SK-N-SH (cell line): ENCODE data around the gene TP63. TPM values are rescaled to one million over a fixed set of nuclear protein-coding genes. Genes with fewer than 3 reads are reported as not detected.

Experiments used
- CTCF ChIA-PET: fragments of 300-600, 350-600 bp; formaldehyde crosslinking; extraction: SDS; loops from one replicate; lab custom pipeline; 2021; lab: Yijun Ruan, JAX
- POLR2A ChIA-PET: fragments of 350-600 bp; sonication (Branson Sonifier 250); formaldehyde crosslinking; extraction: SDS; loops from one replicate; lab custom pipeline; 2020; ENCODE audit warnings: antibody characterized with exemption, inconsistent platforms; lab: Yijun Ruan, JAX
- DNase-seq: peaks from one replicate; pipeline ENCODE4 v3.0.0; 2012
- H2AFZ ChIP-seq: fragments of 200-600 bp; sonication (generic); 2 replicates; pipeline ENCODE4 v1.8.1; 2016; ENCODE audit warnings: antibody characterized with exemption, mild to moderate bottlenecking, low read depth
- H3F3A ChIP-seq: fragments of 200-600 bp; sonication (generic); replicated peaks from 2 replicates; pipeline ENCODE3; 2016; ENCODE audit warnings: antibody characterized with exemption, mild to moderate bottlenecking; ENCODE audit not compliant: insufficient read depth
- H3K27ac ChIP-seq, 2 experiments: fragments of 200-500 bp in 1 of 2; fragments of 200-600 bp in 1 of 2; sonication (Bioruptor generic) in 1 of 2; sonication (generic), shearing (Covaris generic) in 1 of 2; 2 replicates each; pipeline versions ENCODE4 v1.5.1 to v1.6.1; 2014 to 2016; ENCODE audit warnings: low read depth in 2 of 2, inconsistent platforms in 1 of 2, low read length in 1 of 2, mild to moderate bottlenecking in 1 of 2, mixed read lengths in 1 of 2
- H3K27me3 ChIP-seq: fragments of 200-600 bp; sonication (generic), shearing (Covaris generic); 2 replicates; pipeline ENCODE4 v1.6.1; 2016; ENCODE audit warnings: mixed run types; ENCODE audit not compliant: insufficient read depth
- H3K36me3 ChIP-seq, 2 experiments: fragments of 200-500 bp in 1 of 2; fragments of 200-600 bp in 1 of 2; sonication (Bioruptor generic) in 1 of 2; sonication (generic) in 1 of 2; replicated peaks in 1 of 2; 2 replicates each; pipeline versions ENCODE3 to v1.5.1; 2014 to 2016; ENCODE audit warnings: low read length in 1 of 2, mild to moderate bottlenecking in 1 of 2; ENCODE audit not compliant: insufficient read depth in 2 of 2, control insufficient read depth in 1 of 2
- H3K4me1 ChIP-seq, 2 experiments: fragments of 200-500 bp in 1 of 2; fragments of 200-600 bp in 1 of 2; sonication (Bioruptor generic) in 1 of 2; sonication (generic), shearing (Covaris generic) in 1 of 2; 2 replicates each; pipeline versions ENCODE4 v1.5.1 to v1.6.1; 2014 to 2016; ENCODE audit warnings: low read depth in 1 of 2, low read length in 1 of 2, mixed run types in 1 of 2; ENCODE audit not compliant: insufficient read depth in 2 of 2, control insufficient read depth in 1 of 2
- H3K4me2 ChIP-seq: fragments of 200-600 bp; sonication (generic), shearing (Covaris generic); 2 replicates; pipeline ENCODE4 v1.6.1; 2017; ENCODE audit warnings: mixed run types
- H3K4me3 ChIP-seq, 2 experiments: fragments of 200-500 bp in 1 of 2; fragments of 200-600 bp in 1 of 2; sonication (Bioruptor generic) in 1 of 2; sonication (generic), shearing (Covaris generic) in 1 of 2; 2 replicates each; pipeline versions ENCODE4 v1.5.1 to v1.8.1; 2014 to 2016; ENCODE audit warnings: low read depth in 2 of 2, inconsistent platforms in 1 of 2, low read length in 1 of 2, mild to moderate bottlenecking in 1 of 2, mixed read lengths in 1 of 2, moderate library complexity in 1 of 2
- H3K79me2 ChIP-seq: fragments of 200-600 bp; sonication (generic); 2 replicates; pipeline ENCODE4 v1.8.1; 2017; ENCODE audit warnings: mild to moderate bottlenecking; ENCODE audit not compliant: insufficient read depth
- H3K9ac ChIP-seq: fragments of 200-600 bp; sonication (generic); 2 replicates; pipeline ENCODE4 v1.6.1; 2017; ENCODE audit warnings: mixed run types
- H3K9me2 ChIP-seq: fragments of 200-600 bp; sonication (generic); 2 replicates; pipeline ENCODE4 v1.6.1; 2017; ENCODE audit warnings: mixed run types
- H3K9me3 ChIP-seq: fragments of 200-600 bp; sonication (generic); 2 replicates; pipeline ENCODE4 v1.6.1; 2017; ENCODE audit warnings: mixed run types, mild to moderate bottlenecking, moderate library complexity
- H4K20me1 ChIP-seq: fragments of 200-600 bp; sonication (generic); 2 replicates; pipeline ENCODE4 v1.6.1; 2017; ENCODE audit warnings: mild to moderate bottlenecking, mixed run types; ENCODE audit not compliant: insufficient read depth
- ELF1 ChIP-seq: IDR thresholded peaks from 2 replicates; pipeline ENCODE4 v1.4.0; 2012
- EP300 ChIP-seq, 2 experiments: IDR thresholded peaks; 2 replicates each; pipeline versions ENCODE4 v1.4.0 to v1.6.1; 2012; ENCODE audit warnings: borderline replicate concordance in 1 of 2, low read depth in 1 of 2, low read length in 1 of 2
- GABPA ChIP-seq: IDR thresholded peaks from 2 replicates; pipeline ENCODE4 v1.4.0; 2012; ENCODE audit warnings: low read depth, mild to moderate bottlenecking
- GATA2 ChIP-seq: sonication (generic); formaldehyde crosslinking; IDR thresholded peaks from 2 replicates; pipeline ENCODE4 v1.5.0; 2020; ENCODE audit warnings: mild to moderate bottlenecking, missing genetic modification reagents
- MEF2A ChIP-seq: IDR thresholded peaks from 2 replicates; pipeline ENCODE4 v1.4.0; 2012; ENCODE audit warnings: low read depth, borderline replicate concordance
- NFIC ChIP-seq: IDR thresholded peaks from 2 replicates; pipeline ENCODE4 v1.4.0; 2012; ENCODE audit warnings: borderline replicate concordance
- PBX3 ChIP-seq: IDR thresholded peaks from 2 replicates; pipeline ENCODE4; 2012
- SMC3 ChIP-seq: IDR thresholded peaks from 2 replicates; pipeline ENCODE4 v1.6.1; 2012; ENCODE audit warnings: low read depth, low read length, improper control_type of control experiment
- TAF1 ChIP-seq: IDR thresholded peaks from 2 replicates; pipeline ENCODE4 v1.6.1; 2012; ENCODE audit warnings: low read depth, mild to moderate bottlenecking, low read length, moderate library complexity, borderline replicate concordance
- TCF12 ChIP-seq: IDR thresholded peaks from 2 replicates; pipeline ENCODE4 v1.4.0; 2012
- TEAD4 ChIP-seq: IDR thresholded peaks from 2 replicates; pipeline ENCODE4 v1.4.0; 2012; ENCODE audit warnings: mild to moderate bottlenecking, borderline replicate concordance; ENCODE audit not compliant: insufficient read depth
- USF1 ChIP-seq: IDR thresholded peaks from 2 replicates; pipeline ENCODE4 v1.4.0; 2012; ENCODE audit warnings: low read depth, borderline replicate concordance
- ZBTB33 ChIP-seq: IDR thresholded peaks from 2 replicates; pipeline ENCODE4 v1.4.0; 2012; ENCODE audit warnings: low read depth, borderline replicate concordance
- WGBS: methylation state at CpG from one replicate; pipeline ENCODE4 v1.1.6; 2017; ENCODE audit warnings: low lambda C conversion rate; 5-methylcytosine and 5-hydroxymethylcytosine counted together
- polyA plus RNA-seq, 3 experiments: library from polyadenylated mRNA; depleted of rRNA; stranded (reverse); fragments of >200 nt; gene quantifications; 2 replicates each; pipeline ENCODE4 v1.2.3, GENCODE V29; 2012

Gene TP63
- polyA plus RNA-seq, 1 of the 3 experiments (the other 2 are of a cell fraction) = not detected

GRCh38 chr3:189727158-189727557 lies 96.0 kb downstream of the TP63 start:
- H4K20me1 ChIP-seq = no peaks in the 10 kb centered on the region
- POLR2A ChIA-PET = no interaction called here
- TF ChIP-seq GATA2 (CRISPR knock-in tag) (no peak), TCF12 (no peak), TEAD4 (no peak), TAF1 (no peak), USF1 (no peak), SMC3 (no peak), GABPA (no peak), ELF1 (no peak), EP300 (IDR thresholded peaks at IDR 0.05; ENCODE audit: borderline replicate concordance in 1 of 2, low read depth in 1 of 2, low read length in 1 of 2) (no peak)
- TF ChIP-seq, all 33 proteins: peak for 0
- CTCF ChIA-PET = interaction anchor here (0.7 kb wide), 1 partner anchor 726 kb away, joined by 3 read pairs; no protein-coding TSS in a partner anchor
- Histone ChIP-seq H3K4me2 (no peak overlapping the region), H3F3A (no peaks in the 10 kb centered on the region), H3K27me3 (peaks cover 4% of the 10 kb centered on the region; the same call in 1 of the 2 replicates), H2AFZ (no peak overlapping the region), H3K9me3 (no peaks in the 10 kb centered on the region), H3K9me2 (no peaks in the 10 kb centered on the region), H3K36me3 (no peaks in the 10 kb centered on the region), H3K4me1 (no peaks in the 10 kb centered on the region), H3K79me2 (no peaks in the 10 kb centered on the region), H3K4me3 (no peak overlapping the region), H3K9ac (no peak overlapping the region), H3K27ac (no peak overlapping the region)
- DNase-seq = no peak
- WGBS = 8% methylated on average over 1 of the region's 1 CpG

- H3K9me3 ChIP-seq = no peaks in the 10 kb centered on the region
- H3F3A ChIP-seq = no peaks in the 10 kb centered on the region
- WGBS = 15% methylated on average over 4 of the region's 4 CpGs
- no peak overlapping the region for H2AFZ ChIP-seq
- H3K4me3 ChIP-seq = no peak overlapping the region
- no peaks in the 10 kb centered on the region for H3K4me1 ChIP-seq
- no peak overlapping the region for H3K27ac ChIP-seq
- CTCF ChIA-PET = interaction anchor here (0.7 kb wide), 1 partner anchor 726 kb away, joined by 3 read pairs; no protein-coding TSS in a partner anchor
- no peaks in the 10 kb centered on the region for H3K9me2 ChIP-seq
- no peak for DNase-seq
- no peaks in the 10 kb centered on the region for H3K79me2 ChIP-seq
- POLR2A ChIA-PET = no interaction called here
- TF ChIP-seq GATA2 (CRISPR knock-in tag) = no peak
- no peaks in the 10 kb centered on the region for H3K36me3 ChIP-seq
- no peak overlapping the region for H3K9ac ChIP-seq
- H4K20me1 ChIP-seq = no peaks in the 10 kb centered on the region
- H3K27me3 ChIP-seq = peaks cover 4% of the 10 kb centered on the region; the same call in 1 of the 2 replicates
- H3K4me2 ChIP-seq = no peak overlapping the region
These were observed 96.7 kb downstream of the TP63 start for GRCh38 chr3:189727898-189728297.

GRCh38 chr3:189728915-189729314 lies 97.7 kb downstream of the TP63 start:
- H3K9me2 ChIP-seq = no peaks in the 10 kb centered on the region
- H3K4me3 ChIP-seq = no peak overlapping the region
- no peak overlapping the region for H3K4me2 ChIP-seq
- no peak overlapping the region for H3K27ac ChIP-seq
- no peaks in the 10 kb centered on the region for H4K20me1 ChIP-seq
- POLR2A ChIA-PET = no interaction called here
- no peaks in the 10 kb centered on the region for H3K36me3 ChIP-seq
- WGBS = 13% methylated on average over 1 of the region's 1 CpG
- no peaks in the 10 kb centered on the region for H3F3A ChIP-seq
- no peak overlapping the region for H2AFZ ChIP-seq
- CTCF ChIA-PET = no interaction called here
- H3K9me3 ChIP-seq = no peaks in the 10 kb centered on the region
- no peak for DNase-seq
- no peaks in the 10 kb centered on the region for H3K79me2 ChIP-seq
- H3K4me1 ChIP-seq = no peaks in the 10 kb centered on the region
- peaks cover 4% of the 10 kb centered on the region; the same call in 1 of the 2 replicates for H3K27me3 ChIP-seq
- no peak overlapping the region for H3K9ac ChIP-seq
- no peak for TF ChIP-seq GATA2 (CRISPR knock-in tag)
- no peak for TF ChIP-seq USF1
- TF ChIP-seq PBX3 = no peak
- no peak for TF ChIP-seq ZBTB33
- TF ChIP-seq MEF2A = no peak
- no peak for TF ChIP-seq NFIC
